CD4-positive, alpha-beta T cell (primary cell): Measurements from ENCODE around the gene VGF. TPM values are rescaled to one million over a fixed set of nuclear protein-coding genes. Genes with fewer than 3 reads are reported as not detected.
A peak's percentile ranks its signal among the peaks of the same experiment; 100 is the strongest.

Source experiments
- ATAC-seq: fragments of 200-7000 bp; cut with Tn5 transposase; one replicate; pipeline ENCODE4 v1.10.0; 2022; ENCODE audit warnings: mild to moderate bottlenecking; ENCODE audit not compliant: poor library complexity
- CTCF ChIA-PET: fragments of 350-600 bp; sonication (Branson Sonifier 250); formaldehyde crosslinking; loops from one replicate; lab custom pipeline; 2021; ENCODE audit warnings: antibody characterized with exemption, inconsistent platforms; lab: Charles Lee
- POLR2A ChIA-PET: fragments of 350-600 bp; sonication (Branson Sonifier 250); formaldehyde crosslinking; loops from one replicate; lab custom pipeline; 2021; ENCODE audit warnings: antibody characterized with exemption, inconsistent platforms; lab: Charles Lee
- DNase-seq, 14 experiments: peaks; one replicate each; pipeline ENCODE4 v3.0.0-alpha.2; 2013 to 2020; ENCODE audit warnings: mixed read lengths in 2 of 14
- H3K27ac ChIP-seq, 2 donors: one replicate each; pipeline versions ENCODE4 v1.5.1 to v1.7.0; 2013; ENCODE audit warnings: low read length in 2 of 2, low read depth in 1 of 2, mild to moderate bottlenecking in 1 of 2
- H3K27me3 ChIP-seq, 2 experiments: 1 replicate in 1 of 2; 2 replicates in 1 of 2; pipeline versions ENCODE4 v1.6.1 to v1.7.0; 2013; ENCODE audit warnings: low read length in 2 of 2, control low read depth in 1 of 2, mild to moderate bottlenecking in 1 of 2, moderate library complexity in 1 of 2; ENCODE audit not compliant: insufficient read depth in 2 of 2, control insufficient read depth in 1 of 2
- H3K36me3 ChIP-seq: one replicate; pipeline ENCODE4 v1.6.1; 2013; ENCODE audit warnings: low read length, control low read depth; ENCODE audit not compliant: insufficient read depth
- H3K4me1 ChIP-seq: one replicate; pipeline ENCODE4 v1.6.1; 2013; ENCODE audit warnings: low read length, control low read depth; ENCODE audit not compliant: insufficient read depth
- H3K4me3 ChIP-seq: one replicate; pipeline ENCODE4 v1.5.1; 2013; ENCODE audit warnings: mild to moderate bottlenecking, low read length, moderate library complexity
- H3K9me3 ChIP-seq, 2 experiments: 1 replicate in 1 of 2; 2 replicates in 1 of 2; pipeline versions ENCODE4 v1.6.1 to v1.7.0; 2013; ENCODE audit warnings: low read length in 2 of 2, mild to moderate bottlenecking in 2 of 2, control low read depth in 1 of 2, moderate library complexity in 1 of 2; ENCODE audit not compliant: control insufficient read depth in 1 of 2, insufficient read depth in 1 of 2
- H3K27ac Mint-ChIP-seq: one replicate; pipeline ENCODE4 v1.8.0; 2020; ENCODE audit warnings: mixed read lengths
- H3K27me3 Mint-ChIP-seq: one replicate; pipeline ENCODE4 v1.8.0; 2021; ENCODE audit warnings: mixed read lengths
- H3K36me3 Mint-ChIP-seq: one replicate; pipeline ENCODE4 v1.8.0; 2021; ENCODE audit warnings: low read depth, mixed read lengths
- H3K4me1 Mint-ChIP-seq: one replicate; pipeline ENCODE4 v1.8.0; 2021; ENCODE audit warnings: low read depth, mixed read lengths
- H3K4me3 Mint-ChIP-seq: one replicate; pipeline ENCODE4 v1.8.0; 2020; ENCODE audit warnings: mild to moderate bottlenecking, mixed read lengths
- H3K9me3 Mint-ChIP-seq: one replicate; pipeline ENCODE4 v1.8.0; 2020; ENCODE audit warnings: mixed read lengths
- intact Hi-C, 2 experiments: fragments of 100-400 bp; cut with DNase I in 1 of 2; cut with micrococcal nuclease in 1 of 2; formaldehyde crosslinking; loops; one replicate each; pipeline versions ENCODE4 v1.15.1 to v1.9.0; 2023 to 2025; cut with DNase I, micrococcal nuclease
- total RNA-seq, 174 experiments: library from RNA in 2 of 174; stranded (reverse) in 2 of 174; gene quantifications; one replicate each; pipeline ENCODE4 v1.2.3 and lab custom pipeline; 2021 to 2026
- TF ChIP-seq, protein P1 (sequence below): fragments of 200-600 bp; IDR thresholded peaks from one replicate; pipeline ENCODE4 v1.8.0; 2022; ENCODE audit warnings: antibody characterized with exemption, mild to moderate bottlenecking

The VGF gene
- total RNA-seq, 2 experiments from 2014 or later, result not detected

DNA sequence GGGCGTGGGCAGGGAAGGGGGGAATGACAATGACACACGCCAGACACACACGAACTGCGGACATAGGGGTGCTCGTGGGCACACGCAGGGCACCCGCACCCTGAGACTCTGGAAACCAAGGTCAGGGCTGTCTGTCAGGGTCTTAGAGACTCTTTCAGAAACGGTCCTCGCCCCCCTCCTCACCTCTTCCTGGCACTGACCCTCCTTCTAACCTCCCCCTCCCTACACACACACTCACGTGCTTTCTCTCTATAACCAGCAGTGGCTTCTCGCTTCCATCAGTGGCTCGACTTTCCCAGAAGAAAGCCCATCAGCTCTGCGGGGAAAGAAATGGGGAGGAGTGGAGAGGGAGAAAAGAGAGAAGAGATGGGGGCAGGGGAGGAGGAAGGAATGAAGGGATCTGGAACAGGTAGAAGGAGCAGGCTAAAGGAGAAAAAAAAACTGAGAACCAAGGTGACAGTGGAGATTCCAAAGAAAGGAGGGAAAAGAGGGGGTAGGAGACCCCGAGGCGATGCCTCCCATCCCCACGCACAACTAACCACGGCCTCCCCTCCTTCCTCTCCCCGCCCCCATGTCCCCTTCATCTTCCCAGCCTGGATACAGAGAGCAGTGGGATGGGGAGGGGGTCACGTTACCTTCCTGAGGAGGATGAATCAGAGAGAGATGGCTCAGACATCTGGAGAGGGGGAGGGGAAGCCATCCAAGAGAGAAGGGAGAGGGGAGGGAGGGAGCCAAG, 1.7 kb upstream of the VGF start:
- TF ChIP-seq, protein P1, sequence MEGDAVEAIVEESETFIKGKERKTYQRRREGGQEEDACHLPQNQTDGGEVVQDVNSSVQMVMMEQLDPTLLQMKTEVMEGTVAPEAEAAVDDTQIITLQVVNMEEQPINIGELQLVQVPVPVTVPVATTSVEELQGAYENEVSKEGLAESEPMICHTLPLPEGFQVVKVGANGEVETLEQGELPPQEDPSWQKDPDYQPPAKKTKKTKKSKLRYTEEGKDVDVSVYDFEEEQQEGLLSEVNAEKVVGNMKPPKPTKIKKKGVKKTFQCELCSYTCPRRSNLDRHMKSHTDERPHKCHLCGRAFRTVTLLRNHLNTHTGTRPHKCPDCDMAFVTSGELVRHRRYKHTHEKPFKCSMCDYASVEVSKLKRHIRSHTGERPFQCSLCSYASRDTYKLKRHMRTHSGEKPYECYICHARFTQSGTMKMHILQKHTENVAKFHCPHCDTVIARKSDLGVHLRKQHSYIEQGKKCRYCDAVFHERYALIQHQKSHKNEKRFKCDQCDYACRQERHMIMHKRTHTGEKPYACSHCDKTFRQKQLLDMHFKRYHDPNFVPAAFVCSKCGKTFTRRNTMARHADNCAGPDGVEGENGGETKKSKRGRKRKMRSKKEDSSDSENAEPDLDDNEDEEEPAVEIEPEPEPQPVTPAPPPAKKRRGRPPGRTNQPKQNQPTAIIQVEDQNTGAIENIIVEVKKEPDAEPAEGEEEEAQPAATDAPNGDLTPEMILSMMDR, result no peak
- Mint-ChIP-seq H3K27ac (no peak overlapping the region), H3K4me3 (no peak overlapping the region), H3K9me3 (no peaks in the 10 kb centered on the region), H3K4me1 (peaks cover 60% of the 10 kb centered on the region), H3K36me3 (no peaks in the 10 kb centered on the region), H3K27me3 (peaks cover 84% of the 10 kb centered on the region)
- ATAC-seq (no peak), DNase-seq (peak in 1 of 14 experiments; percentile 33)
- no peak overlapping the region for H3K27ac ChIP-seq
- H3K4me3 ChIP-seq, result no peak overlapping the region
- H3K27me3 ChIP-seq, result peaks cover 85 to 94% of the 10 kb centered on the region in 2 experiments
- H3K9me3 ChIP-seq, result peaks cover 0 to 46% of the 10 kb centered on the region in 2 experiments
- ChIA-PET CTCF (no interaction called here), POLR2A (interaction anchor here (1.8 kb wide), 1 partner anchor 51 kb away, joined by 7 read pairs; the partner anchor contains the start of genes PLOD3 and ZNHIT1)
- H3K4me1 ChIP-seq, result peaks cover 75% of the 10 kb centered on the region
- H3K36me3 ChIP-seq, result no peaks in the 10 kb centered on the region
- intact Hi-C loops, result loop anchor here in 1 of 2 experiments (2.0 to 5.0 kb wide), 3 partner anchors 14 to 280 kb away; partner anchors contain the start of gene UFSP1

DNA sequence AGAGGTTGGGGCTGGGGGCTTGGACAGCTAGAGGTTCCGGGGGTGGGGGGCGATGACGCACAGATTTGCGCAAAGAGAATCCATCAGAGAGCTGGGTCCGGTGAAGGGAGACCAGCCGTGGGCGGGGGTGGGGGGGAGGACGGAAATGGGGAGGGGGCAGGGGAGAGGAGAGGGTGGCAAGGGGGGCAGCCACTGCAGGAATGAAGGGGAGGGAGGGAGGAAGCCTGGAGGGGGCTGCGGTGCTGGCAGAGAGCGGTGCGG, 1.2 kb upstream of the VGF start:
- Histone ChIP-seq H3K36me3 (no peaks in the 10 kb centered on the region), H3K4me1 (peaks cover 70% of the 10 kb centered on the region), H3K9me3 (peaks cover 0 to 41% of the 10 kb centered on the region in 2 experiments), H3K4me3 (no peak overlapping the region), H3K27me3 (peaks cover 85 to 93% of the 10 kb centered on the region in 2 experiments), H3K27ac (no peak overlapping the region)
- Mint-ChIP-seq H3K27me3 (peaks cover 82% of the 10 kb centered on the region), H3K4me1 (peaks cover 55% of the 10 kb centered on the region), H3K9me3 (no peaks in the 10 kb centered on the region), H3K4me3 (no peak overlapping the region), H3K27ac (no peak overlapping the region), H3K36me3 (no peaks in the 10 kb centered on the region)
- TF ChIP-seq, protein P1, result no peak
- intact Hi-C loops, result loop anchor here in 1 of 2 experiments (2.0 to 5.0 kb wide), 3 partner anchors 14 to 279 kb away; partner anchors contain the start of gene UFSP1
- DNase-seq, result no peak
- CTCF ChIA-PET, result no interaction called here
- ATAC-seq, result no peak
- POLR2A ChIA-PET, result interaction anchor here (1.8 kb wide), 1 partner anchor 51 kb away, joined by 7 read pairs; the partner anchor contains the start of genes PLOD3 and ZNHIT1

DNA sequence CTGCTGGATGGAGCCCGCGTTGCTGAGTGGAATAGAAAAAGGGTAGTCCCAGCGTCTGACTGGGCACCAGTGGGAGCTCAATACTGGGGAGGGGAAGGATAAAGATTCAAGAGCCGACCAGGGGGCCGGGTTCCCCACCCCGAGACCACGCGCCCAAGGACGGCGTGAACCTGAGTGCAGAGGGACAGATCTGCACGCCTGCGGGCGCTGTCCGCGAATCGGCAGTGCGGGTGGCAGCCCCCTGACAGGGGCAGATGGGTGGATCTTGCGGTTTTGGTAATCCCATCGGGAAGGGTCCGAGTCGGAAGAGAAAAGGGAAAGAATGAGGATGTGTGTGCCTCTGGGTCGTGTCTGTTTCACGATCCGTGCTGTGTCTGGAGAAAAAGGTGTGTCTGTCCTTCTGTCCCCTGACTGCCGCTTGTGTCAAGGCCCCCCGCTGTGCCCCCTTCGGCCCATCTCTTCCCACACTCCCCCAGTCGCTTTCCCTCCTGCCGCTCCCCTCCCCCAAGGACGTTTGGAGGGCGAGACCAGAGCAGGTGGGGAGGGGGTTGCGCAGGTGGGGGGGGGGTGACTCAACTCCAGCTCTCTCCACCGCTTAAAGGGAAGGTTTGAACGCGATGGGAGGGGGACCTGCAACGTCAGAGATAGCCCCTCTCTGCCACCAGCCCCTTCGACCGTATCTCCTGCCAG, 734 bp upstream of the VGF start:
- H3K27ac Mint-ChIP-seq, result peak overlapping the region; percentile 14
- DNase-seq, result no peak

More for the DNA sequence above, 734 bp upstream of the VGF start:
- TF ChIP-seq, protein P1, result no peak
- no peaks in the 10 kb centered on the region for H3K9me3 Mint-ChIP-seq
- Histone ChIP-seq H3K36me3 (no peaks in the 10 kb centered on the region), H3K4me3 (peak overlapping the region; percentile 19), H3K4me1 (peaks cover 65% of the 10 kb centered on the region), H3K9me3 (peaks cover 0 to 39% of the 10 kb centered on the region in 2 experiments), H3K27me3 (peaks cover 85 to 91% of the 10 kb centered on the region in 2 experiments), H3K27ac (no peak overlapping the region)
- ATAC-seq, result no peak
- H3K36me3 Mint-ChIP-seq, result no peaks in the 10 kb centered on the region
- CTCF ChIA-PET, result interaction anchor here (3.1 kb wide), 1 partner anchor 22 kb away, joined by 12 read pairs; no protein-coding TSS in a partner anchor
- intact Hi-C loops, result loop anchor here in 1 of 2 experiments (2.0 to 5.0 kb wide), 3 partner anchors 13 to 279 kb away; partner anchors contain the start of gene UFSP1
- H3K27me3 Mint-ChIP-seq, result peaks cover 82% of the 10 kb centered on the region
- peak overlapping the region; percentile 74 for H3K4me3 Mint-ChIP-seq
- H3K4me1 Mint-ChIP-seq, result peaks cover 51% of the 10 kb centered on the region
- POLR2A ChIA-PET, result interaction anchor here (0.8 to 1.8 kb wide), 6 partner anchors 11 to 291 kb away, joined by 3 to 7 read pairs (median 4); partner anchors contain the start of genes AP1S1, PLOD3, SRRT and ZNHIT1
